ENCODE measurements around the gene IPO4.

Gene IPO4

GRCh38 chr14:24144451-24144850, 44.2 kb downstream of the IPO4 start:
- no peaks in the 10 kb centered on the region for H3K9me3 ChIP-seq (ENCODE audit: severe bottlenecking)
- H3K36me3 ChIP-seq (ENCODE audit: low read depth), result peaks cover 39% of the 10 kb centered on the region
- no peak overlapping the region for H3K27ac ChIP-seq (ENCODE audit: poor library complexity, severe bottlenecking)
- DNase-seq (ENCODE audit: low spot score) (no peak), ATAC-seq (ENCODE audit: low read depth) (no peak)
- no peak overlapping the region for H3K4me3 ChIP-seq (ENCODE audit: severe bottlenecking)
- H3K4me1 ChIP-seq (ENCODE audit: insufficient read depth, poor library complexity, severe bottlenecking), result peaks cover 15% of the 10 kb centered on the region
- no peak for TF ChIP-seq CTCF (IDR thresholded peaks at IDR 0.05; ENCODE audit: poor library complexity, severe bottlenecking)
- H3K27me3 ChIP-seq (ENCODE audit: insufficient read depth, poor library complexity, severe bottlenecking), result no peaks in the 10 kb centered on the region

GRCh38 chr14:24143511-24143910, 45.1 kb downstream of the IPO4 start:
- TF ChIP-seq CTCF (IDR thresholded peaks at IDR 0.05; ENCODE audit: poor library complexity, severe bottlenecking), result no peak
- H3K9me3 ChIP-seq (ENCODE audit: severe bottlenecking), result no peaks in the 10 kb centered on the region
- peaks cover 15% of the 10 kb centered on the region for H3K4me1 ChIP-seq (ENCODE audit: insufficient read depth, poor library complexity, severe bottlenecking)
- no peaks in the 10 kb centered on the region for H3K27me3 ChIP-seq (ENCODE audit: insufficient read depth, poor library complexity, severe bottlenecking)
- DNase-seq (ENCODE audit: low spot score), result no peak
- no peak overlapping the region for H3K4me3 ChIP-seq (ENCODE audit: severe bottlenecking)
- peaks cover 39% of the 10 kb centered on the region for H3K36me3 ChIP-seq (ENCODE audit: low read depth)
- ATAC-seq (ENCODE audit: low read depth), result no peak
- H3K27ac ChIP-seq (ENCODE audit: poor library complexity, severe bottlenecking), result no peak overlapping the region

- Histone ChIP-seq H3K27ac (ENCODE audit: poor library complexity, severe bottlenecking) (peak within 1 kb of the TSS; percentile 83), H3K36me3 (ENCODE audit: low read depth) (peaks cover 52% of the 10 kb centered on the region), H3K9me3 (ENCODE audit: severe bottlenecking) (no peaks in the 10 kb centered on the region), H3K4me1 (ENCODE audit: insufficient read depth, poor library complexity, severe bottlenecking) (peaks cover 15% of the 10 kb centered on the region), H3K27me3 (ENCODE audit: insufficient read depth, poor library complexity, severe bottlenecking) (no peaks in the 10 kb centered on the region), H3K4me3 (ENCODE audit: severe bottlenecking) (peak within 1 kb of the TSS; percentile 65)
- peak; percentile 86 for ATAC-seq (ENCODE audit: low read depth)
- DNase-seq (ENCODE audit: low spot score), result peak; percentile 100
- TF ChIP-seq CTCF (IDR thresholded peaks at IDR 0.05; ENCODE audit: poor library complexity, severe bottlenecking), result peak; percentile 34
Measured at GRCh38 chr14:24141097-24141880, 47.3 kb downstream of the IPO4 start, which contains the start of gene EMC9. Gene EMC9 (minus strand): TSS chr14:24141591. CDS start chr14:24141304, 287 bp downstream.

- ATAC-seq (ENCODE audit: low read depth), result no peak
- H3K4me3 ChIP-seq (ENCODE audit: severe bottlenecking), result peak overlapping the region; percentile 65
Measured at GRCh38 chr14:24139272-24139934, 49.2 kb downstream of the IPO4 start.

More at GRCh38 chr14:24139272-24139934, 49.2 kb downstream of the IPO4 start:
- no peaks in the 10 kb centered on the region for H3K9me3 ChIP-seq (ENCODE audit: severe bottlenecking)
- peaks cover 46% of the 10 kb centered on the region for H3K36me3 ChIP-seq (ENCODE audit: low read depth)
- no peak for TF ChIP-seq CTCF (IDR thresholded peaks at IDR 0.05; ENCODE audit: poor library complexity, severe bottlenecking)
- no peaks in the 10 kb centered on the region for H3K27me3 ChIP-seq (ENCODE audit: insufficient read depth, poor library complexity, severe bottlenecking)
- no peak for DNase-seq (ENCODE audit: low spot score)
- H3K4me1 ChIP-seq (ENCODE audit: insufficient read depth, poor library complexity, severe bottlenecking), result peaks cover 8% of the 10 kb centered on the region
- H3K27ac ChIP-seq (ENCODE audit: poor library complexity, severe bottlenecking), result no peak overlapping the region

Measured in RWPE2 (cell line).